HCT116 (cell line): ENCODE data around the gene LRRC31. TPM values are rescaled to one million over a fixed set of nuclear protein-coding genes. Genes with fewer than 3 reads are reported as not detected.

Source experiments
- ATAC-seq: fragments of 200-7000 bp; cut with Tn5 transposase; 2 replicates; pipeline ENCODE4 v1.9.1; 2020; ENCODE audit warnings: mild to moderate bottlenecking, moderate library complexity
- BruUV-seq: library from RNA; stranded (reverse); fragments of 400-500 nt; replicated peaks from 2 replicates; lab custom pipeline; 2021; lab: Mats Ljungman, UMichigan
- CTCF ChIA-PET: fragments of 300-600 bp; sonication (Branson Sonifier 250); formaldehyde crosslinking; loops from one replicate; lab custom pipeline; 2021; ENCODE audit warnings: antibody characterized with exemption; lab: Charles Lee
- POLR2A ChIA-PET: fragments of 300-600, 350-600 bp; sonication (Branson Sonifier 250); formaldehyde crosslinking; loops from one replicate; lab custom pipeline; 2021; ENCODE audit warnings: antibody characterized with exemption; lab: Charles Lee
- RAD21 ChIA-PET, 2 experiments: fragments of 300-600 bp; sonication (Branson Sonifier 250); formaldehyde crosslinking; loops; one replicate each; lab custom pipeline; 2023; ENCODE audit warnings: low total read pairs in 2 of 2; ENCODE audit not compliant: uncharacterized antibody in 2 of 2, unreplicated experiment in 2 of 2, low non-redundant PET in 1 of 2; lab: Charles Lee
- DNase-seq: peaks from one replicate; pipeline ENCODE4 v3.0.0-alpha.2; 2010; ENCODE audit warnings: low read depth, low spot score
- H2AFZ ChIP-seq: fragments of 200-600 bp; shearing (Covaris generic), sonication (generic); 2 replicates; pipeline ENCODE4 v1.6.1; 2017; ENCODE audit warnings: low read depth, mixed run types, mixed read lengths, antibody characterized with exemption, low read length; ENCODE audit not compliant: poor library complexity, severe bottlenecking
- H3K27ac ChIP-seq: 2 replicates; pipeline ENCODE4 v1.5.1; 2012; ENCODE audit warnings: low read depth, low read length
- H3K27me3 ChIP-seq: fragments of 200-600 bp; sonication (generic); 2 replicates; pipeline ENCODE4 v1.6.1; 2016; ENCODE audit warnings: mixed run types, low read length, mixed read lengths; ENCODE audit not compliant: insufficient read depth
- H3K36me3 ChIP-seq, 2 experiments: fragments of 200-500 bp in 1 of 2; fragments of 200-600 bp in 1 of 2; sonication (Bioruptor generic) in 1 of 2; sonication (generic) in 1 of 2; 2 replicates each; pipeline versions ENCODE4 v1.5.1 to v1.6.1; 2014 to 2016; ENCODE audit warnings: low read length in 2 of 2, inconsistent platforms in 1 of 2, mixed read lengths in 1 of 2, mixed run types in 1 of 2; ENCODE audit not compliant: insufficient read depth in 2 of 2, control insufficient read depth in 1 of 2
- H3K4me1 ChIP-seq, 2 experiments: fragments of 200-600 bp in 1 of 2; sonication (generic) in 1 of 2; 2 replicates each; pipeline versions ENCODE4 v1.5.1 to v1.6.1; 2012 to 2017; ENCODE audit warnings: low read length in 2 of 2, inconsistent platforms in 1 of 2, mild to moderate bottlenecking in 1 of 2, mixed read lengths in 1 of 2, mixed run types in 1 of 2, moderate library complexity in 1 of 2; ENCODE audit not compliant: insufficient read depth in 2 of 2, control insufficient read depth in 1 of 2
- H3K4me2 ChIP-seq: fragments of 200-600 bp; sonication (generic); 2 replicates; pipeline ENCODE4 v1.6.1; 2017; ENCODE audit warnings: mixed run types, low read length, mixed read lengths
- H3K4me3 ChIP-seq, 2 experiments: fragments of 200-600 bp in 1 of 2; sonication (generic) in 1 of 2; replicated peaks in 1 of 2; 2 replicates each; pipeline ENCODE4 v1.5.1; 2011 to 2016; ENCODE audit warnings: low read length in 2 of 2, control low read depth in 1 of 2, low read depth in 1 of 2, mild to moderate bottlenecking in 1 of 2, mixed read lengths in 1 of 2, mixed run types in 1 of 2
- H3K79me2 ChIP-seq: fragments of 200-600 bp; sonication (generic); 2 replicates; pipeline ENCODE4 v1.6.1; 2017; ENCODE audit warnings: mild to moderate bottlenecking, mixed run types, low read length, moderate library complexity, mixed read lengths; ENCODE audit not compliant: insufficient read depth
- H3K9ac ChIP-seq: fragments of 200-600 bp; sonication (generic); 2 replicates; pipeline ENCODE4 v1.6.1; 2016; ENCODE audit warnings: low read length, mixed read lengths
- H3K9me2 ChIP-seq: fragments of 200-600 bp; sonication (generic), shearing (Covaris generic); 2 replicates; pipeline ENCODE4 v1.6.1; 2017; ENCODE audit warnings: mixed run types, mild to moderate bottlenecking, moderate library complexity; ENCODE audit not compliant: insufficient read depth
- H3K9me3 ChIP-seq, 2 experiments: fragments of 200-500 bp in 1 of 2; fragments of 200-600 bp in 1 of 2; sonication (Bioruptor generic) in 1 of 2; sonication (generic) in 1 of 2; 2 replicates each; pipeline ENCODE4 v1.6.1; 2014 to 2017; ENCODE audit warnings: low read length in 2 of 2, mixed read lengths in 2 of 2, inconsistent platforms in 1 of 2, low read depth in 1 of 2, mild to moderate bottlenecking in 1 of 2, mixed run types in 1 of 2, moderate library complexity in 1 of 2; ENCODE audit not compliant: control insufficient read depth in 1 of 2, insufficient read depth in 1 of 2
- H4K20me1 ChIP-seq: fragments of 200-600 bp; sonication (generic), shearing (Covaris generic); 2 replicates; pipeline ENCODE4 v1.6.1; 2017; ENCODE audit warnings: mixed run types, mild to moderate bottlenecking, moderate library complexity; ENCODE audit not compliant: insufficient read depth
- CBX3 ChIP-seq: IDR thresholded peaks from 2 replicates; pipeline ENCODE4 v1.6.1; 2012; ENCODE audit warnings: low read depth
- EGR1 ChIP-seq: IDR thresholded peaks from 2 replicates; pipeline ENCODE4 v1.6.1; 2012; ENCODE audit warnings: low read depth
- ELF1 ChIP-seq: IDR thresholded peaks from 2 replicates; pipeline ENCODE4 v1.6.1; 2012; ENCODE audit warnings: low read depth, borderline replicate concordance
- EZH2 ChIP-seq: fragments of 200-600 bp; sonication (generic); IDR thresholded peaks from 2 replicates; pipeline ENCODE4 v1.6.1; 2017; ENCODE audit warnings: antibody characterized with exemption, mixed run types
- EZH2phosphoT487 ChIP-seq: fragments of 200-600 bp; IDR thresholded peaks from 2 replicates; pipeline ENCODE4 v1.6.1; 2018; ENCODE audit warnings: antibody characterized with exemption, borderline replicate concordance
- FOSL1 ChIP-seq: IDR thresholded peaks from 2 replicates; pipeline ENCODE4 v1.6.1; 2012; ENCODE audit warnings: low read depth
- JUND ChIP-seq: IDR thresholded peaks from 2 replicates; pipeline ENCODE4 v1.6.1; 2012
- POLR2A ChIP-seq: IDR thresholded peaks from 2 replicates; pipeline ENCODE4 v1.7.0; 2011; ENCODE audit warnings: borderline replicate concordance; ENCODE audit not compliant: insufficient read depth, insufficient read length; ENCODE audit errors: extremely low read depth
- POLR2AphosphoS5 ChIP-seq: IDR thresholded peaks from 2 replicates; pipeline ENCODE4 v1.6.1; 2011; ENCODE audit warnings: mild to moderate bottlenecking, low read depth, low read length, moderate library complexity
- RAD21 ChIP-seq: IDR thresholded peaks from 2 replicates; pipeline ENCODE4 v1.6.1; 2012; ENCODE audit warnings: low read depth, mild to moderate bottlenecking
- SP1 ChIP-seq: IDR thresholded peaks from 2 replicates; pipeline ENCODE4 v1.6.1; 2012; ENCODE audit warnings: low read depth
- SRF ChIP-seq: IDR thresholded peaks from 2 replicates; pipeline ENCODE4 v1.6.1; 2012; ENCODE audit warnings: low read depth
- TCF7L2 ChIP-seq: IDR thresholded peaks from 2 replicates; pipeline ENCODE4 v1.7.0; 2011; ENCODE audit warnings: borderline replicate concordance, inconsistent platforms; ENCODE audit not compliant: insufficient read depth, insufficient read length; ENCODE audit errors: extremely low read depth
- ZFX ChIP-seq: fragments of 450-650 bp; IDR thresholded peaks from 2 replicates; pipeline ENCODE4 v1.6.1; 2017
- ZNF274 ChIP-seq: fragments of 200-500 bp; sonication (Bioruptor generic); IDR thresholded peaks from 2 replicates; pipeline ENCODE4 v1.6.1; 2014; ENCODE audit warnings: mild to moderate bottlenecking, low read depth, low read length, inconsistent platforms
- intact Hi-C: fragments of 100-400 bp; cut with micrococcal nuclease; formaldehyde crosslinking; loops from 2 replicates; pipeline ENCODE4 v1.10.0; 2022
- total RNA-seq: library from RNA; stranded (reverse); gene quantifications from one replicate; pipeline ENCODE4 v1.2.1, GENCODE V29; 2021; ENCODE audit not compliant: unreplicated experiment
- TF ChIP-seq, protein P1 (sequence below): IDR thresholded peaks from 2 replicates; pipeline ENCODE4 v1.6.1; 2011; ENCODE audit warnings: mild to moderate bottlenecking, low read length, moderate library complexity; ENCODE audit not compliant: insufficient replicate concordance; ENCODE audit errors: extremely low read depth
- TF ChIP-seq, protein P2 (sequence below): IDR thresholded peaks from 2 replicates; pipeline ENCODE4 v1.6.1; 2012
- TF ChIP-seq, protein P3 (sequence below): IDR thresholded peaks from 2 replicates; pipeline ENCODE4 v1.6.1; 2012
- TF ChIP-seq, protein P4 (sequence below): IDR thresholded peaks from 2 replicates; pipeline ENCODE4 v1.6.1; 2012; ENCODE audit warnings: low read depth

Gene LRRC31
- total RNA-seq, 1 experiment from 2014 or later: not detected

DNA sequence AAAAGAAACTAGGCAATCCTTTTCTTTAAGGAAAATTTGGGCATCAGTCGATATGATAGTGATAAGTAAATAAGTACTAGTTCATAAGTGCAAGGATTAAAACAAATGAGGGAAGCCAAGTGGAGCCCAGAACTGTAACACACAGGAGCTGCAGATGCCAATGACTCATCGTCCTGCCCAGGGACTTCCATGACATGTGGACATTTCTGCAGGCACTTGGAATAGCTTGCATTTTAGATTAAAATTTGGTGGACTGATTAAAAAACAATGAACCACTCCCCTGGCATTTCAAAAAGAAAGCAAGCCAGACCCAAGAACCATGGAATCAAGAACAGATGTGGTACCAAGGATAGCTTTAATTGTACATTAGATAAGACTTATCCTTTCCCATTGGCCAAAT lies 44.6 kb upstream of the LRRC31 start (continued):
- TF ChIP-seq, protein P1, sequence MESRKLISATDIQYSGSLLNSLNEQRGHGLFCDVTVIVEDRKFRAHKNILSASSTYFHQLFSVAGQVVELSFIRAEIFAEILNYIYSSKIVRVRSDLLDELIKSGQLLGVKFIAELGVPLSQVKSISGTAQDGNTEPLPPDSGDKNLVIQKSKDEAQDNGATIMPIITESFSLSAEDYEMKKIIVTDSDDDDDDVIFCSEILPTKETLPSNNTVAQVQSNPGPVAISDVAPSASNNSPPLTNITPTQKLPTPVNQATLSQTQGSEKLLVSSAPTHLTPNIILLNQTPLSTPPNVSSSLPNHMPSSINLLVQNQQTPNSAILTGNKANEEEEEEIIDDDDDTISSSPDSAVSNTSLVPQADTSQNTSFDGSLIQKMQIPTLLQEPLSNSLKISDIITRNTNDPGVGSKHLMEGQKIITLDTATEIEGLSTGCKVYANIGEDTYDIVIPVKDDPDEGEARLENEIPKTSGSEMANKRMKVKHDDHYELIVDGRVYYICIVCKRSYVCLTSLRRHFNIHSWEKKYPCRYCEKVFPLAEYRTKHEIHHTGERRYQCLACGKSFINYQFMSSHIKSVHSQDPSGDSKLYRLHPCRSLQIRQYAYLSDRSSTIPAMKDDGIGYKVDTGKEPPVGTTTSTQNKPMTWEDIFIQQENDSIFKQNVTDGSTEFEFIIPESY: no peak
- TF ChIP-seq POLR2AphosphoS5: no peak

DNA sequence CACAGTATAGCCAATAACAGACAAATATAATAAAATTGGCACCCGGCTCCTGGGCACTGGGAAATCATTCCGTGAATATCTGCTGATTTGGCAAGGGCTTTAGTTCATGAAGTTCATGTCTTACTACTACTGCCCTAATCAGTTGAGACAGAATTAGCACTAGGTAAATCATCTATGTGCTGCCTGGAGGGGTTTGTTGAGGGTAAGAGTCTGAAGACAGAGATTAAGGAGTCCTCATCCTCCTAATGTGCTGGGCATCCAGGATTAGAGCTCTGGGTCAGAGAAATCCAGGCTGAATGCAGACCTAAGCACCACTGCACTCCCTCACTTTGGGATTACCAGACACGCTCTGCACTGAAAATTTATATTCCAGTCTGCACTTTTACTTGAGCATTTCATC lies 43.6 kb upstream of the LRRC31 start:
- Histone ChIP-seq H3K27ac (no peak overlapping the region), H3K9me2 (no peaks in the 10 kb centered on the region), H4K20me1 (no peaks in the 10 kb centered on the region), H3K9ac (no peak overlapping the region), H3K4me1 (no peaks in the 10 kb centered on the region), H3K4me2 (no peak overlapping the region), H3K27me3 (no peaks in the 10 kb centered on the region)
- no peak for DNase-seq
- CTCF ChIA-PET: no interaction called here
- intact Hi-C loops: no loop called here
- TF ChIP-seq, protein P2, sequence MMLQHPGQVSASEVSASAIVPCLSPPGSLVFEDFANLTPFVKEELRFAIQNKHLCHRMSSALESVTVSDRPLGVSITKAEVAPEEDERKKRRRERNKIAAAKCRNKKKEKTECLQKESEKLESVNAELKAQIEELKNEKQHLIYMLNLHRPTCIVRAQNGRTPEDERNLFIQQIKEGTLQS: no peak
- no peak for TF ChIP-seq ELF1
- TF ChIP-seq EZH2: no peak
- no peak for TF ChIP-seq ZNF274
- TF ChIP-seq SP1: no peak
- TF ChIP-seq TCF7L2: no peak
- TF ChIP-seq ZFX: no peak
- TF ChIP-seq EGR1: no peak
- TF ChIP-seq RAD21: no peak
- TF ChIP-seq JUND: no peak
- TF ChIP-seq EZH2phosphoT487: no peak
- TF ChIP-seq, protein P3, sequence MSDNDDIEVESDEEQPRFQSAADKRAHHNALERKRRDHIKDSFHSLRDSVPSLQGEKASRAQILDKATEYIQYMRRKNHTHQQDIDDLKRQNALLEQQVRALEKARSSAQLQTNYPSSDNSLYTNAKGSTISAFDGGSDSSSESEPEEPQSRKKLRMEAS: no peak
- no peak for TF ChIP-seq POLR2A
- TF ChIP-seq SRF: no peak
- TF ChIP-seq, protein P4, sequence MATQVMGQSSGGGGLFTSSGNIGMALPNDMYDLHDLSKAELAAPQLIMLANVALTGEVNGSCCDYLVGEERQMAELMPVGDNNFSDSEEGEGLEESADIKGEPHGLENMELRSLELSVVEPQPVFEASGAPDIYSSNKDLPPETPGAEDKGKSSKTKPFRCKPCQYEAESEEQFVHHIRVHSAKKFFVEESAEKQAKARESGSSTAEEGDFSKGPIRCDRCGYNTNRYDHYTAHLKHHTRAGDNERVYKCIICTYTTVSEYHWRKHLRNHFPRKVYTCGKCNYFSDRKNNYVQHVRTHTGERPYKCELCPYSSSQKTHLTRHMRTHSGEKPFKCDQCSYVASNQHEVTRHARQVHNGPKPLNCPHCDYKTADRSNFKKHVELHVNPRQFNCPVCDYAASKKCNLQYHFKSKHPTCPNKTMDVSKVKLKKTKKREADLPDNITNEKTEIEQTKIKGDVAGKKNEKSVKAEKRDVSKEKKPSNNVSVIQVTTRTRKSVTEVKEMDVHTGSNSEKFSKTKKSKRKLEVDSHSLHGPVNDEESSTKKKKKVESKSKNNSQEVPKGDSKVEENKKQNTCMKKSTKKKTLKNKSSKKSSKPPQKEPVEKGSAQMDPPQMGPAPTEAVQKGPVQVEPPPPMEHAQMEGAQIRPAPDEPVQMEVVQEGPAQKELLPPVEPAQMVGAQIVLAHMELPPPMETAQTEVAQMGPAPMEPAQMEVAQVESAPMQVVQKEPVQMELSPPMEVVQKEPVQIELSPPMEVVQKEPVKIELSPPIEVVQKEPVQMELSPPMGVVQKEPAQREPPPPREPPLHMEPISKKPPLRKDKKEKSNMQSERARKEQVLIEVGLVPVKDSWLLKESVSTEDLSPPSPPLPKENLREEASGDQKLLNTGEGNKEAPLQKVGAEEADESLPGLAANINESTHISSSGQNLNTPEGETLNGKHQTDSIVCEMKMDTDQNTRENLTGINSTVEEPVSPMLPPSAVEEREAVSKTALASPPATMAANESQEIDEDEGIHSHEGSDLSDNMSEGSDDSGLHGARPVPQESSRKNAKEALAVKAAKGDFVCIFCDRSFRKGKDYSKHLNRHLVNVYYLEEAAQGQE: no peak
- no peak for TF ChIP-seq FOSL1
- TF ChIP-seq CBX3: no peak
- TF ChIP-seq, protein P1: no peak
- TF ChIP-seq, all 23 proteins: peak for 0
- no peak for ATAC-seq
- no peak overlapping the region for H3K4me3 ChIP-seq
- no TSS peak for BruUV-seq
- ChIA-PET POLR2A (no interaction called here), RAD21 (no interaction called here)
- H2AFZ ChIP-seq: no peak overlapping the region
- H3K9me3 ChIP-seq: no peaks in the 10 kb centered on the region
- no peaks in the 10 kb centered on the region for H3K36me3 ChIP-seq
- no peaks in the 10 kb centered on the region for H3K79me2 ChIP-seq
